Hepatocyte (in vitro differentiated cells): ENCODE results near the gene SLIT1. TPM values are rescaled to one million over a fixed set of nuclear protein-coding genes. Genes with fewer than 3 reads are reported as not detected.

Experiments
- DNase-seq: peaks from one replicate; pipeline ENCODE4 v3.0.0-alpha.2; 2016; ENCODE audit warnings: low spot score
- H2AFZ ChIP-seq: fragments of 200-600 bp; sonication (generic); 2 replicates; pipeline ENCODE4 v1.6.0; 2016; ENCODE audit warnings: antibody characterized with exemption, mild to moderate bottlenecking
- H3K27ac ChIP-seq: fragments of 200-600 bp; sonication (generic); 2 replicates; pipeline ENCODE4 v1.5.1; 2016; ENCODE audit warnings: mild to moderate bottlenecking
- H3K27me3 ChIP-seq: fragments of 200-600 bp; sonication (generic); 2 replicates; pipeline ENCODE4 v1.6.1; 2016
- H3K36me3 ChIP-seq: fragments of 200-600 bp; sonication (generic); replicated peaks from 2 replicates; pipeline ENCODE4 v1.5.1; 2016; ENCODE audit warnings: low read depth; ENCODE audit not compliant: insufficient read depth
- H3K4me1 ChIP-seq: fragments of 200-600 bp; sonication (generic); 2 replicates; pipeline ENCODE4 v1.5.1; 2016; ENCODE audit warnings: mild to moderate bottlenecking, moderate library complexity; ENCODE audit not compliant: insufficient read depth
- H3K4me2 ChIP-seq: fragments of 200-600 bp; sonication (generic); 2 replicates; pipeline ENCODE4 v1.6.0; 2016
- H3K4me3 ChIP-seq: fragments of 200-600 bp; sonication (generic); 2 replicates; pipeline ENCODE4 v1.5.1; 2016; ENCODE audit warnings: mild to moderate bottlenecking
- H3K79me2 ChIP-seq: fragments of 200-600 bp; sonication (generic); 2 replicates; pipeline ENCODE4 v1.6.0; 2017; ENCODE audit warnings: mild to moderate bottlenecking
- H3K9me2 ChIP-seq: fragments of 200-600 bp; sonication (generic); replicated peaks from 2 replicates; pipeline ENCODE4 v1.6.0; 2017; ENCODE audit warnings: mild to moderate bottlenecking; ENCODE audit not compliant: insufficient read depth
- H3K9me3 ChIP-seq: fragments of 200-600 bp; sonication (generic); 2 replicates; pipeline ENCODE4 v1.5.1; 2016; ENCODE audit warnings: low read depth, mild to moderate bottlenecking
- H4K20me1 ChIP-seq: fragments of 200-600 bp; sonication (generic); 2 replicates; pipeline ENCODE4 v1.6.0; 2016; ENCODE audit warnings: mild to moderate bottlenecking; ENCODE audit not compliant: insufficient read depth, poor library complexity, severe bottlenecking
- CTCF ChIP-seq: fragments of 200-600 bp; sonication (generic); IDR thresholded peaks from 2 replicates; pipeline ENCODE4 v1.5.1; 2016; ENCODE audit warnings: antibody characterized with exemption, mild to moderate bottlenecking; ENCODE audit not compliant: poor library complexity
- EZH2 ChIP-seq: fragments of 200-600 bp; sonication (generic); IDR thresholded peaks from 2 replicates; pipeline ENCODE4 v1.6.1; 2016; ENCODE audit warnings: antibody characterized with exemption, mild to moderate bottlenecking, borderline replicate concordance
- EZH2phosphoT487 ChIP-seq: fragments of 200-600 bp; sonication (generic); IDR thresholded peaks from one replicate; pipeline ENCODE4 v1.6.1; 2018; ENCODE audit warnings: antibody characterized with exemption, mild to moderate bottlenecking, low read depth, moderate library complexity; ENCODE audit not compliant: unreplicated experiment, severe bottlenecking
- WGBS: methylation state at CpG from one replicate; pipeline ENCODE4 v1.1.6; 2016; ENCODE audit warnings: low lambda C conversion rate; ENCODE audit errors: missing lambda C conversion rate; 5-methylcytosine and 5-hydroxymethylcytosine counted together
- polyA plus RNA-seq: library from polyadenylated mRNA; unstranded; fragments of >200 nt; fragmentation: Nextera tagmentation; extraction: Ambion mirVana; gene quantifications from 2 replicates; pipeline ENCODE4 v1.2.1, GENCODE V29; 2016
- total RNA-seq: library from RNA; depleted of rRNA; stranded (reverse); fragments of >200 nt; gene quantifications from 2 replicates; pipeline ENCODE4 v1.2.3, GENCODE V29; 2014

SLIT1 gene
- total and polyA plus RNA-seq, 2 experiments from 2014 or later: 0.47 to 0.65 TPM

GRCh38 chr10:97151307-97151914, 34.3 kb downstream of the SLIT1 start:
- WGBS: 81% methylated on average over 6 of the region's 6 CpGs
- Histone ChIP-seq H3K36me3 (no peaks in the 10 kb centered on the region), H3K27ac (no peak overlapping the region), H2AFZ (no peak overlapping the region), H3K4me2 (no peak overlapping the region), H3K4me3 (no peak overlapping the region), H3K79me2 (no peaks in the 10 kb centered on the region), H3K4me1 (no peaks in the 10 kb centered on the region), H4K20me1 (no peaks in the 10 kb centered on the region), H3K9me3 (no peaks in the 10 kb centered on the region), H3K27me3 (no peaks in the 10 kb centered on the region), H3K9me2 (no peaks in the 10 kb centered on the region)
- no peak for DNase-seq
- TF ChIP-seq EZH2phosphoT487: no peak
- TF ChIP-seq CTCF: no peak

- Histone ChIP-seq H3K27me3 (no peaks in the 10 kb centered on the region), H3K4me1 (no peaks in the 10 kb centered on the region), H2AFZ (no peak overlapping the region), H3K9me2 (no peaks in the 10 kb centered on the region), H3K4me2 (no peak overlapping the region), H3K9me3 (no peaks in the 10 kb centered on the region), H3K4me3 (no peak overlapping the region), H3K79me2 (no peaks in the 10 kb centered on the region), H3K36me3 (no peaks in the 10 kb centered on the region), H3K27ac (no peak overlapping the region), H4K20me1 (no peaks in the 10 kb centered on the region)
- 75% methylated on average over 8 of the region's 8 CpGs for WGBS
- no peak for DNase-seq
- TF ChIP-seq CTCF: no peak
- TF ChIP-seq EZH2: no peak
- TF ChIP-seq EZH2phosphoT487: no peak
Measured at GRCh38 chr10:97150616-97151015, 35.1 kb downstream of the SLIT1 start.

GRCh38 chr10:97150013-97150595, 35.7 kb downstream of the SLIT1 start:
- Histone ChIP-seq H2AFZ (no peak overlapping the region), H3K27me3 (no peaks in the 10 kb centered on the region), H3K9me2 (no peaks in the 10 kb centered on the region), H4K20me1 (no peaks in the 10 kb centered on the region), H3K4me3 (no peak overlapping the region), H3K27ac (no peak overlapping the region), H3K79me2 (no peaks in the 10 kb centered on the region), H3K4me1 (no peaks in the 10 kb centered on the region), H3K9me3 (no peaks in the 10 kb centered on the region), H3K4me2 (no peak overlapping the region), H3K36me3 (no peaks in the 10 kb centered on the region)
- WGBS: 44% methylated on average over 10 of the region's 10 CpGs
- no peak for TF ChIP-seq EZH2phosphoT487
- DNase-seq: no peak

- H3K9me2 ChIP-seq: no peaks in the 10 kb centered on the region
- H3K36me3 ChIP-seq: no peaks in the 10 kb centered on the region
- H4K20me1 ChIP-seq: no peaks in the 10 kb centered on the region
- H3K27me3 ChIP-seq: no peaks in the 10 kb centered on the region
- no peaks in the 10 kb centered on the region for H3K9me3 ChIP-seq
- WGBS: 79% methylated on average over 16 of the region's 16 CpGs
- no peak overlapping the region for H3K4me2 ChIP-seq
- H3K79me2 ChIP-seq: no peaks in the 10 kb centered on the region
- TF ChIP-seq EZH2phosphoT487 (no peak), EZH2 (no peak), CTCF (no peak)
- H3K27ac ChIP-seq: no peak overlapping the region
- DNase-seq: no peak
- no peak overlapping the region for H3K4me3 ChIP-seq
- H2AFZ ChIP-seq: no peak overlapping the region
- no peaks in the 10 kb centered on the region for H3K4me1 ChIP-seq
Measured at GRCh38 chr10:97149079-97149531, 36.7 kb downstream of the SLIT1 start.
